Mucosa of gallbladder (tissue), 1 donor: Measurements from ENCODE around the gene DNMT3A. TPM values are rescaled to one million over a fixed set of nuclear protein-coding genes. Genes with fewer than 3 reads are reported as not detected.
"Not testable (repeated sequence)": the region's sequence is repeated elsewhere in the genome, so short reads cannot be mapped to it uniquely, and the experiment has no call there.

ENCODE experiments used
- DNase-seq: peaks from one replicate; pipeline ENCODE4 v3.0.0-alpha.2; 2020; ENCODE audit warnings: low spot score
- total RNA-seq: library from RNA; stranded (reverse); gene quantifications from one replicate; pipeline ENCODE4 v1.2.1, GENCODE V29; 2021
- donor health status: DM: no; HTN: no; CAD: no.

DNMT3A gene
- total RNA-seq, 1 donor from 2014 or later = 51.2 TPM

- no peak for DNase-seq
Observed at GRCh38 chr2:25284756-25285155, 57.0 kb downstream of the DNMT3A start.

GRCh38 chr2:25283921-25284320 is 57.8 kb downstream of the DNMT3A start:
- DNase-seq = no peak

GRCh38 chr2:25281941-25282340 is 59.8 kb downstream of the DNMT3A start:
- no peak for DNase-seq

GRCh38 chr2:25281522-25281921 is 60.2 kb downstream of the DNMT3A start:
- no peak for DNase-seq

GRCh38 chr2:25280051-25280687 is 61.6 kb downstream of the DNMT3A start:
- no peak for DNase-seq

GRCh38 chr2:25279091-25279651 is 62.6 kb downstream of the DNMT3A start:
- peak; percentile 82 for DNase-seq

GRCh38 chr2:25276569-25277465 is 64.9 kb downstream of the DNMT3A start:
- peak; percentile 66 for DNase-seq

- no peak for DNase-seq
Observed at GRCh38 chr2:25275575-25275965, 66.2 kb downstream of the DNMT3A start.

GRCh38 chr2:25274868-25275574 is 66.7 kb downstream of the DNMT3A start:
- no peak for DNase-seq

- no peak for DNase-seq
Observed at GRCh38 chr2:25273985-25274535, 67.7 kb downstream of the DNMT3A start.

- not testable (repeated sequence) for DNase-seq
Observed at GRCh38 chr2:25272705-25273104, 69.0 kb downstream of the DNMT3A start.

- no peak for DNase-seq
Observed at GRCh38 chr2:25270061-25270460, 71.7 kb downstream of the DNMT3A start.

- DNase-seq = no peak
Observed at GRCh38 chr2:25269233-25269632, 72.5 kb downstream of the DNMT3A start.

GRCh38 chr2:25268139-25268538 is 73.6 kb downstream of the DNMT3A start:
- no peak for DNase-seq

- DNase-seq = no peak
Observed at GRCh38 chr2:25266399-25266798, 75.3 kb downstream of the DNMT3A start.

- no peak for DNase-seq
Observed at GRCh38 chr2:25265802-25266201, 75.9 kb downstream of the DNMT3A start.

- DNase-seq = no peak
Observed at GRCh38 chr2:25265001-25265400, 76.7 kb downstream of the DNMT3A start.

GRCh38 chr2:25262288-25262687 is 79.4 kb downstream of the DNMT3A start:
- DNase-seq = no peak

GRCh38 chr2:25259737-25260124 is 82.0 kb downstream of the DNMT3A start:
- no peak for DNase-seq

GRCh38 chr2:25258847-25259736 is 82.6 kb downstream of the DNMT3A start:
- no peak for DNase-seq
